ENCODE results near the gene GSE1.

DNA sequence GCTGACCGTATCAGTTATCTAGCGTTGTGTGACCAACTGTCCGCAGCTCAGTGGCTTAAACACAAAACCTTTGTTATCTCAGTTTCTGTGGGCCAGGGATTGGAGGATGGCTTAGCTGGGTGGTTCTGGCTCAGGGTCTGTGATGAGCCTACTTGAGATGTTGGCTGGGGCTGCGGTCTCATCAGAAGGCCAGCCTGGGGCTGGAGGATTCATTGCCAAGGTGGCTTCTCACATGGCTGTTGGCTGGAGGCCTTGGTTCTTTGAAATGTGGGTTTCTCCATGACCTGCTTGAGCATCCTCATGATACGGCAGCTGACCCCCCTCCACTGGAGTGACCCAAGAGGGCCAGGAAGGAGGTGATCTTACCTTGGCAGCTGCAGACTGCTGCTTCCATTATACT lies 16.7 kb downstream of the GSE1 start:
- TF ChIP-seq EZH2 (IDR thresholded peaks at IDR 0.05; ENCODE audit: low read length, unreplicated experiment): no peak
- TF ChIP-seq, protein P1, sequence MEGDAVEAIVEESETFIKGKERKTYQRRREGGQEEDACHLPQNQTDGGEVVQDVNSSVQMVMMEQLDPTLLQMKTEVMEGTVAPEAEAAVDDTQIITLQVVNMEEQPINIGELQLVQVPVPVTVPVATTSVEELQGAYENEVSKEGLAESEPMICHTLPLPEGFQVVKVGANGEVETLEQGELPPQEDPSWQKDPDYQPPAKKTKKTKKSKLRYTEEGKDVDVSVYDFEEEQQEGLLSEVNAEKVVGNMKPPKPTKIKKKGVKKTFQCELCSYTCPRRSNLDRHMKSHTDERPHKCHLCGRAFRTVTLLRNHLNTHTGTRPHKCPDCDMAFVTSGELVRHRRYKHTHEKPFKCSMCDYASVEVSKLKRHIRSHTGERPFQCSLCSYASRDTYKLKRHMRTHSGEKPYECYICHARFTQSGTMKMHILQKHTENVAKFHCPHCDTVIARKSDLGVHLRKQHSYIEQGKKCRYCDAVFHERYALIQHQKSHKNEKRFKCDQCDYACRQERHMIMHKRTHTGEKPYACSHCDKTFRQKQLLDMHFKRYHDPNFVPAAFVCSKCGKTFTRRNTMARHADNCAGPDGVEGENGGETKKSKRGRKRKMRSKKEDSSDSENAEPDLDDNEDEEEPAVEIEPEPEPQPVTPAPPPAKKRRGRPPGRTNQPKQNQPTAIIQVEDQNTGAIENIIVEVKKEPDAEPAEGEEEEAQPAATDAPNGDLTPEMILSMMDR (conservative IDR thresholded peaks at IDR 0.05; ENCODE audit: low read depth, low read length): no peak
- no peak for TF ChIP-seq EZH2phosphoT487 (IDR thresholded peaks at IDR 0.05; ENCODE audit: borderline replicate concordance, low read length)

Measured in PC-3 (cell line).